H1 (cell line): ENCODE data around the gene KLHL3. TPM values are rescaled to one million over a fixed set of nuclear protein-coding genes. Genes with fewer than 3 reads are reported as not detected.

ENCODE experiments used
- CBX5 ChIP-seq: fragments of 300-800, 300-1000 bp; sonication (generic); IDR thresholded peaks from 2 replicates; pipeline ENCODE4 v1.7.1; 2016; ENCODE audit warnings: antibody characterized with exemption, low read length, low read depth
- GABPA ChIP-seq: IDR thresholded peaks from 2 replicates; pipeline ENCODE4 v1.6.1; 2011; ENCODE audit warnings: mild to moderate bottlenecking, low read length, moderate library complexity, borderline replicate concordance; ENCODE audit not compliant: insufficient read depth
- HDAC6 ChIP-seq: IDR thresholded peaks from one replicate; pipeline ENCODE4 v1.7.1; 2012; ENCODE audit warnings: low read depth, mild to moderate bottlenecking, inconsistent platforms, low read length, moderate library complexity
- JUND ChIP-seq: IDR thresholded peaks from 2 replicates; pipeline ENCODE4 v1.6.1; 2011; ENCODE audit warnings: mild to moderate bottlenecking, improper control_type of control experiment, low read length
- POU5F1 ChIP-seq: IDR thresholded peaks from 2 replicates; pipeline ENCODE4 v1.6.1; 2011; ENCODE audit warnings: low read depth, mild to moderate bottlenecking, low read length, moderate library complexity
- SRF ChIP-seq: IDR thresholded peaks from 2 replicates; pipeline ENCODE4 v1.6.1; 2011; ENCODE audit warnings: mild to moderate bottlenecking, low read depth, low read length, moderate library complexity
- YY1 ChIP-seq: IDR thresholded peaks from 2 replicates; pipeline ENCODE4 v1.6.1; 2011; ENCODE audit warnings: low read depth, mild to moderate bottlenecking, low read length
- ZNF274 ChIP-seq: IDR thresholded peaks from 2 replicates; pipeline ENCODE4 v1.7.0; 2012; ENCODE audit warnings: low read length, borderline replicate concordance; ENCODE audit errors: extremely low read depth
- polyA plus RNA-seq, 7 experiments: library from polyadenylated mRNA; depleted of rRNA in 3 of 7; stranded (reverse) in 5 of 7; unstranded in 2 of 7; fragments of >200 nt in 5 of 7; fragments of 200-250 nt in 2 of 7; gene quantifications; 1 replicate in 5 of 7; 2 replicates in 1 of 7; 4 replicates in 1 of 7; pipeline versions ENCODE4 v1.2.1 to v1.2.3, GENCODE V29; 2011 to 2013; ENCODE audit warnings: missing spikeins in 2 of 7, mixed read lengths in 2 of 7
- total RNA-seq: library from RNA; stranded (reverse); fragmentation: NEBNext Ultra II Directional; extraction: Animal tissue kit (Norgen Biotek cat#: 25700); gene quantifications from 2 replicates; pipeline ENCODE4 v1.2.1, GENCODE V29; 2021
- TF ChIP-seq, protein P1 (sequence below): fragments of 300-600 bp; sonication (generic); IDR thresholded peaks from 2 replicates; pipeline ENCODE4 v1.7.1; 2012; ENCODE audit warnings: low read length, moderate library complexity, mild to moderate bottlenecking, inconsistent platforms; ENCODE audit not compliant: insufficient replicate concordance

The KLHL3 gene
- total and polyA plus RNA-seq, 2 of the 8 experiments (the other 6 are each of a cell fraction or from before 2014, with no cell fraction given): 7.4 to 13.7 TPM

DNA sequence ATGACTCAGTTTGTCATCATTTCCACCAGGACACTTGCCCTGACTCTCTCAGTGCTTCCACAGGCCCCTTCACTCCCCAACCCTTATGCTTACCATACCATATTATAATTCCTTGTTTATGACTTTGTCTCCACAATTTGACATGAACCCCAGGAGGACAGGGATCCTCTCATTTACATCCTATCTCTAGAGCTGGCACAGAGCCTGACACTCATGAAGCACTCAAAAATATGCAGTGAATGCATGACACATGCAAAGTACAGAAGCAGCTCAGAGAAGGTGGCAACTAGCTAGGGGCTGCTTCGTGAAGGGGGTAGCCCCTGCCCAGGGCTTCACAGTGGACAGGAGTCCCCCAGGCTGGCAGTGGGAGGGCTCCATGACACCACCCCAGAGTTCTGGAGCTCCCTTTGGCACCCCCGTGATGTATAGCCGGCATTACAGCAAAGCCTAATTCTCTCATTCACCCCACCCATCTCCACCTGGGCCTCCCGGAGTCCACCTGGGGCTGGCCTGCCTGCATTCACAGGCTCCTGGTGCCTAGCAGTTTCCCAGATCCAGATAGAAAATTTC lies 124.8 kb downstream of the KLHL3 start (continued):
- TF ChIP-seq, protein P1, sequence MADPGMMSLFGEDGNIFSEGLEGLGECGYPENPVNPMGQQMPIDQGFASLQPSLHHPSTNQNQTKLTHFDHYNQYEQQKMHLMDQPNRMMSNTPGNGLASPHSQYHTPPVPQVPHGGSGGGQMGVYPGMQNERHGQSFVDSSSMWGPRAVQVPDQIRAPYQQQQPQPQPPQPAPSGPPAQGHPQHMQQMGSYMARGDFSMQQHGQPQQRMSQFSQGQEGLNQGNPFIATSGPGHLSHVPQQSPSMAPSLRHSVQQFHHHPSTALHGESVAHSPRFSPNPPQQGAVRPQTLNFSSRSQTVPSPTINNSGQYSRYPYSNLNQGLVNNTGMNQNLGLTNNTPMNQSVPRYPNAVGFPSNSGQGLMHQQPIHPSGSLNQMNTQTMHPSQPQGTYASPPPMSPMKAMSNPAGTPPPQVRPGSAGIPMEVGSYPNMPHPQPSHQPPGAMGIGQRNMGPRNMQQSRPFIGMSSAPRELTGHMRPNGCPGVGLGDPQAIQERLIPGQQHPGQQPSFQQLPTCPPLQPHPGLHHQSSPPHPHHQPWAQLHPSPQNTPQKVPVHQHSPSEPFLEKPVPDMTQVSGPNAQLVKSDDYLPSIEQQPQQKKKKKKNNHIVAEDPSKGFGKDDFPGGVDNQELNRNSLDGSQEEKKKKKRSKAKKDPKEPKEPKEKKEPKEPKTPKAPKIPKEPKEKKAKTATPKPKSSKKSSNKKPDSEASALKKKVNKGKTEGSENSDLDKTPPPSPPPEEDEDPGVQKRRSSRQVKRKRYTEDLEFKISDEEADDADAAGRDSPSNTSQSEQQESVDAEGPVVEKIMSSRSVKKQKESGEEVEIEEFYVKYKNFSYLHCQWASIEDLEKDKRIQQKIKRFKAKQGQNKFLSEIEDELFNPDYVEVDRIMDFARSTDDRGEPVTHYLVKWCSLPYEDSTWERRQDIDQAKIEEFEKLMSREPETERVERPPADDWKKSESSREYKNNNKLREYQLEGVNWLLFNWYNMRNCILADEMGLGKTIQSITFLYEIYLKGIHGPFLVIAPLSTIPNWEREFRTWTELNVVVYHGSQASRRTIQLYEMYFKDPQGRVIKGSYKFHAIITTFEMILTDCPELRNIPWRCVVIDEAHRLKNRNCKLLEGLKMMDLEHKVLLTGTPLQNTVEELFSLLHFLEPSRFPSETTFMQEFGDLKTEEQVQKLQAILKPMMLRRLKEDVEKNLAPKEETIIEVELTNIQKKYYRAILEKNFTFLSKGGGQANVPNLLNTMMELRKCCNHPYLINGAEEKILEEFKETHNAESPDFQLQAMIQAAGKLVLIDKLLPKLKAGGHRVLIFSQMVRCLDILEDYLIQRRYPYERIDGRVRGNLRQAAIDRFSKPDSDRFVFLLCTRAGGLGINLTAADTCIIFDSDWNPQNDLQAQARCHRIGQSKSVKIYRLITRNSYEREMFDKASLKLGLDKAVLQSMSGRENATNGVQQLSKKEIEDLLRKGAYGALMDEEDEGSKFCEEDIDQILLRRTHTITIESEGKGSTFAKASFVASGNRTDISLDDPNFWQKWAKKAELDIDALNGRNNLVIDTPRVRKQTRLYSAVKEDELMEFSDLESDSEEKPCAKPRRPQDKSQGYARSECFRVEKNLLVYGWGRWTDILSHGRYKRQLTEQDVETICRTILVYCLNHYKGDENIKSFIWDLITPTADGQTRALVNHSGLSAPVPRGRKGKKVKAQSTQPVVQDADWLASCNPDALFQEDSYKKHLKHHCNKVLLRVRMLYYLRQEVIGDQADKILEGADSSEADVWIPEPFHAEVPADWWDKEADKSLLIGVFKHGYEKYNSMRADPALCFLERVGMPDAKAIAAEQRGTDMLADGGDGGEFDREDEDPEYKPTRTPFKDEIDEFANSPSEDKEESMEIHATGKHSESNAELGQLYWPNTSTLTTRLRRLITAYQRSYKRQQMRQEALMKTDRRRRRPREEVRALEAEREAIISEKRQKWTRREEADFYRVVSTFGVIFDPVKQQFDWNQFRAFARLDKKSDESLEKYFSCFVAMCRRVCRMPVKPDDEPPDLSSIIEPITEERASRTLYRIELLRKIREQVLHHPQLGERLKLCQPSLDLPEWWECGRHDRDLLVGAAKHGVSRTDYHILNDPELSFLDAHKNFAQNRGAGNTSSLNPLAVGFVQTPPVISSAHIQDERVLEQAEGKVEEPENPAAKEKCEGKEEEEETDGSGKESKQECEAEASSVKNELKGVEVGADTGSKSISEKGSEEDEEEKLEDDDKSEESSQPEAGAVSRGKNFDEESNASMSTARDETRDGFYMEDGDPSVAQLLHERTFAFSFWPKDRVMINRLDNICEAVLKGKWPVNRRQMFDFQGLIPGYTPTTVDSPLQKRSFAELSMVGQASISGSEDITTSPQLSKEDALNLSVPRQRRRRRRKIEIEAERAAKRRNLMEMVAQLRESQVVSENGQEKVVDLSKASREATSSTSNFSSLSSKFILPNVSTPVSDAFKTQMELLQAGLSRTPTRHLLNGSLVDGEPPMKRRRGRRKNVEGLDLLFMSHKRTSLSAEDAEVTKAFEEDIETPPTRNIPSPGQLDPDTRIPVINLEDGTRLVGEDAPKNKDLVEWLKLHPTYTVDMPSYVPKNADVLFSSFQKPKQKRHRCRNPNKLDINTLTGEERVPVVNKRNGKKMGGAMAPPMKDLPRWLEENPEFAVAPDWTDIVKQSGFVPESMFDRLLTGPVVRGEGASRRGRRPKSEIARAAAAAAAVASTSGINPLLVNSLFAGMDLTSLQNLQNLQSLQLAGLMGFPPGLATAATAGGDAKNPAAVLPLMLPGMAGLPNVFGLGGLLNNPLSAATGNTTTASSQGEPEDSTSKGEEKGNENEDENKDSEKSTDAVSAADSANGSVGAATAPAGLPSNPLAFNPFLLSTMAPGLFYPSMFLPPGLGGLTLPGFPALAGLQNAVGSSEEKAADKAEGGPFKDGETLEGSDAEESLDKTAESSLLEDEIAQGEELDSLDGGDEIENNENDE: no peak
- TF ChIP-seq JUND (no peak), HDAC6 (no peak), YY1 (no peak), GABPA (no peak), SRF (no peak), ZNF274 (no peak), POU5F1 (no peak), CBX5 (no peak)
- TF ChIP-seq, all 59 proteins: peak for 0
